K562 (cell line): Measurements from ENCODE around the gene TIMM10. TPM values are rescaled to one million over a fixed set of nuclear protein-coding genes. Genes with fewer than 3 reads are reported as not detected.

Source experiments
- CBFA2T3 ChIP-seq: fragments of 450-650 bp; IDR thresholded peaks from 2 replicates; pipeline ENCODE4 v1.6.1; 2017
- CBX5 ChIP-seq: IDR thresholded peaks from 2 replicates; pipeline ENCODE4 v1.6.1; 2014; ENCODE audit warnings: low read depth, borderline replicate concordance
- CREBBP ChIP-seq: IDR thresholded peaks from one replicate; pipeline ENCODE4 v1.6.1; 2012; ENCODE audit warnings: low read depth, mild to moderate bottlenecking, control low read depth, inconsistent platforms, low read length
- DPF2 ChIP-seq: fragments of 450-650 bp; IDR thresholded peaks from 2 replicates; pipeline ENCODE4 v1.6.1; 2016
- E4F1 ChIP-seq: fragments of 250-450 bp; sonication (Bioruptor Pico); IDR thresholded peaks from 2 replicates; pipeline ENCODE4 v1.5.0; 2021; ENCODE audit warnings: mild to moderate bottlenecking, borderline replicate concordance
- EGR1 ChIP-seq: fragments of 450-650 bp; conservative IDR thresholded peaks from 2 replicates; pipeline ENCODE4 v1.6.1; 2017; ENCODE audit warnings: mild to moderate bottlenecking
- FIP1L1 ChIP-seq: fragments of 200-400 bp; formaldehyde crosslinking; IDR thresholded peaks from 2 replicates; pipeline ENCODE4 v1.6.1; 2018; ENCODE audit warnings: mild to moderate bottlenecking, low read depth, low read length; ENCODE audit not compliant: poor library complexity, severe bottlenecking
- FOS ChIP-seq: IDR thresholded peaks from 3 replicates; pipeline ENCODE4 v1.6.1; 2011; ENCODE audit not compliant: insufficient read length; ENCODE audit errors: extremely low read depth
- LCOR ChIP-seq: sonication (generic); formaldehyde crosslinking; IDR thresholded peaks from 2 replicates; pipeline ENCODE4 v1.8.0; 2022; ENCODE audit warnings: mild to moderate bottlenecking, missing genetic modification reagents
- MTA2 ChIP-seq: fragments of 450-650 bp; IDR thresholded peaks from 2 replicates; pipeline ENCODE4 v1.6.1; 2016; ENCODE audit warnings: low read depth
- NEUROD1 ChIP-seq: fragments of 150-350 bp; IDR thresholded peaks from 2 replicates; pipeline ENCODE4 v1.6.1; 2014; ENCODE audit warnings: borderline replicate concordance, low read length, low read depth; ENCODE audit not compliant: partially characterized antibody
- PRPF4 ChIP-seq: fragments of 200-400 bp; formaldehyde crosslinking; IDR thresholded peaks from one replicate; pipeline ENCODE4 v1.6.1; 2017; ENCODE audit warnings: low read length, low read depth, mild to moderate bottlenecking; ENCODE audit not compliant: insufficient read depth, poor library complexity, severe bottlenecking
- PTRF ChIP-seq: fragments of 450-650 bp; IDR thresholded peaks from 2 replicates; pipeline ENCODE4 v1.6.1; 2016; ENCODE audit warnings: mild to moderate bottlenecking, missing genetic modification characterization, missing compliant biosample characterization
- SMARCE1 ChIP-seq: fragments of 450-650 bp; IDR thresholded peaks from 2 replicates; pipeline ENCODE4 v1.7.1; 2016; ENCODE audit warnings: mild to moderate bottlenecking
- ZNF318 ChIP-seq, 2 experiments: fragments of 450-650 bp; IDR thresholded peaks; 2 replicates each; pipeline ENCODE4 v1.6.1; 2016; ENCODE audit warnings: mild to moderate bottlenecking in 2 of 2, borderline replicate concordance in 1 of 2, low read depth in 1 of 2, moderate library complexity in 1 of 2
- ZNF589 ChIP-seq: fragments of 200-800 bp; sonication (Bioruptor generic); IDR thresholded peaks from 2 replicates; pipeline ENCODE4 v1.6.1; 2016; ENCODE audit warnings: low read depth, missing genetic modification characterization, missing compliant biosample characterization
- ZNF780A ChIP-seq: fragments of 250-450 bp; sonication (Bioruptor Pico); IDR thresholded peaks from 2 replicates; pipeline ENCODE4 v1.5.0; 2021; ENCODE audit warnings: mild to moderate bottlenecking
- polyA plus RNA-seq, 8 experiments: library from polyadenylated mRNA; depleted of rRNA in 4 of 8; stranded (reverse) in 5 of 8; unstranded in 3 of 8; fragments of >200 nt; fragmentation: Nextera tagmentation in 2 of 8; fragmentation: Illumina TruSeq in 1 of 8; extraction: Ambion mirVana in 2 of 8; extraction: Trizol in 1 of 8; gene quantifications; 2 replicates each; pipeline versions ENCODE4 v1.2.1 to v1.2.3, GENCODE V29; 2011 to 2014; ENCODE audit warnings: inconsistent platforms in 1 of 8, missing spikeins in 1 of 8
- total RNA-seq, 7 experiments: library from RNA; depleted of rRNA in 6 of 7; stranded (reverse); fragments of >200 nt in 6 of 7; fragmentation: Illumina TruSeq in 2 of 7; extraction: Trizol in 2 of 7; gene quantifications; 2 replicates each; pipeline versions ENCODE4 v1.2.1 to v1.2.3, GENCODE V29; 2011 to 2021; ENCODE audit warnings: low replicate concordance in 1 of 7

TIMM10 gene
- total and polyA plus RNA-seq, 9 of the 15 experiments (the other 6 are each of a cell fraction or from before 2014, with no cell fraction given) = 109 to 553 (median 172) TPM

DNA sequence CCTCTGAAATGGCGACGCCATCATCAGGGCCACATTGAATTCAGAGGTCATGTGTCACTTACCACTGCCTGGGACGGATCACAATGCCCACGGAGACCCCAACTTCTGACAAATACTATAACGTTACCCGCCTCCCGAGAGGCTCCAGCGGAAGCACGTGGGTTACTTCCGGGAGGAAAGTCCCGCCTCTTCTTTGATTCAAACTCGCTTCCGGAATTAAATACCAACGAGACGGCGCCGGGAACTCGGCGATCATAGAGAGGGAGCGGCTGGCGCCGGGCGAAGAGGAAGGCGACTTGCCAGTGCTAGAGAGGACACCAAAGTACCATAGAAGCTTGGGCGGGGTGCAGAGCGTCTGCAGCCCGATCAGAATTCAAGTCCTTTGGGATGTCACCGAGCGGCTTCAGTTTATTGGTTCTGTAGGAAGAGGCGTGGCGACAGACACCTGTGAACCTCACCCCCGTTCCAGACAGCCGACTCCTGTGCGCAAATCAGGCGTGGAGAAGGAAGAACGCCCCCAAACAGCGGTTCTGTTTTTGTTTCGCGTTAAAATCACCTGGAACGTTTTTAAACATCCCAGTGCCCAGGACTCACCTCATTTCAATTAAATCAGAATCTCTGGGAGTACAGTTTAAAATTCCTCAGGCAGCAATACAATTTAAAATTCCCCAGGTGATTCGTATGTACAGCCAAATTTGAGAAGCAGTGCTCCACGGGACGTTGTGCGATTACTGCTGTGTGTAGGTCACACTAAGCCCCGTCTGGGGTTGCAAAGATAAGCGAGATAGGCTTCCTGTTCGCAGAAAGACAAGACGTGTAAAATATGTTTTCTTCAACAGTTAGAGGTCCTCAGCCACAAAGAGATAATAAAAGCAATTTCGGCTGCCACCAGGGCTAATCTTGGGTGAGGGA is at the start of gene TIMM10 (continued):
- TF ChIP-seq ZNF318 (IDR thresholded peaks at IDR 0.05; ENCODE audit: borderline replicate concordance in 1 of 2, low read depth in 1 of 2) = no peak; a peak in 1 of 4 replicates
- TF ChIP-seq NEUROD1 = peak; percentile 25
- peak; percentile 71 for TF ChIP-seq MTA2
- no peak for TF ChIP-seq FOS
- peak; percentile 96 for TF ChIP-seq CBFA2T3
- no peak; the same call in 1 of the 2 replicates for TF ChIP-seq EGR1
- no peak for TF ChIP-seq E4F1 (CRISPR knock-in tag)
- no peak for TF ChIP-seq CREBBP
- no peak for TF ChIP-seq ZNF780A (CRISPR knock-in tag)
- peak; percentile 96 for TF ChIP-seq DPF2
- TF ChIP-seq FIP1L1 = no peak
- TF ChIP-seq ZNF589 (CRISPR knock-in tag) = no peak
- TF ChIP-seq CBX5 = no peak
- TF ChIP-seq LCOR (CRISPR knock-in tag) = peak; percentile 80
- TF ChIP-seq PTRF (tag) = no peak
- peak; percentile 84 for TF ChIP-seq SMARCE1
- no peak for TF ChIP-seq PRPF4
